COR-L47 (cell line): ENCODE data around the gene LEF1.

Experiments
- DNase-seq: peaks from one replicate; lab custom pipeline; 2025; lab: John Stamatoyannopoulos, UW

LEF1 gene

DNA sequence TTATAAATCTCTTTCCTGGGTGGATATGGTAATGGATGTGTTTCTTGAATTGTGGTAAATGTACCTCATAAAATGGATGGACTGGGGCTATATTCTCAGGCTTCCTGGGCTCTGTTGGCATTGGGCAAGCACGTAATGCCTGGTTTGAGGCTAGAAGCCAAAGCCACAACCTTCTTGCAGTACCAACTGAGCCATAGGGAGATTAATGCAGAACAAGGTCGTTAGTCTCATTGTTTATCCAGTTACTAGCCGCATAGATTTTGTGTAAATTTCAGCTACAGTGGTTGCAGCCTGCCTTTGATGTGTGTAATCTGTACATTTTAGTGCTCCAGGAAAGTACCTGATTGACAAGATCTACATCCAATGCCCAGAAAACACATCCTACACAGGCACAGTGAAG lies 7.2 kb upstream of the LEF1 start:
- no peak for DNase-seq

DNA sequence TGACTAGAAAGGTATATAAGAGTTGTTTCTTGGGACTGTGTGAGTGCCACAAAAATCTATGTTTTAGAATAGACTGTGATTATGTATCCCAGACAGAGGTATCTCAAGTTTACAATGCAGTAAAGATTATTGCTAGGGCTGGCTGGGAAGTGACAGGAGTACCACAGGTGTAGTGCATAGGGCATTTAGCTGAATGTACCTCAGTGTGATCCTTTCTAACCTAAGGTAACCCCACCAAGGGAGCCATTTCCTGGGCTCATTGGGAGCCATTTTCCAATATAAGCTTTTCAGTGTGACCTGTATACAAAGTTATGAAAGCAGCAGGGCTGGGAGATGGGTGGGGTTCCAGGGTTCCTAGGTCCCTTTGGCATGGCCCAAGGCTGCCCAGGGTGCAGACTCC lies 6.1 kb upstream of the LEF1 start:
- DNase-seq, result no peak

DNA sequence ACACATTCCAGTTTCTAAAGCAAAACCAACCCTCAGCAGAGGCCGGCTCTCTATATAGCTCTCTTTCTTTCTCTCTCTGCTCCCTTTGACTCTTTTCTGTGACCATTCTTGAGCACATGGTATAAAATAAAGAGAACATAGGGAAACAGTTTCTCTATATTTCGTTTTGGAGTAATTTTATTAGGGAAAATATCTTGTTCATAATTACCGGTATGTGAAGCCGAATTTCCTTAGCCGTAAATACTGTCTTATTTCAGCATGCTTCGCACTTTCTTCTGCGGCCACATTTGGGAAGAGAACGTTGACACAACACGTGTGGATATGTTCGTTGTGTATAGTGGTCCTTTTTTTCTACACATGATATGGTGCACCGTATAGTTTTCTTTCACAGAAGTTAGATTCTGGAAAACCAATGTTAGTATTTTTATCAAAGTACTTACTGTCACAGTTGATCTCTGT lies 4.9 kb upstream of the LEF1 start:
- DNase-seq, result no peak

DNA sequence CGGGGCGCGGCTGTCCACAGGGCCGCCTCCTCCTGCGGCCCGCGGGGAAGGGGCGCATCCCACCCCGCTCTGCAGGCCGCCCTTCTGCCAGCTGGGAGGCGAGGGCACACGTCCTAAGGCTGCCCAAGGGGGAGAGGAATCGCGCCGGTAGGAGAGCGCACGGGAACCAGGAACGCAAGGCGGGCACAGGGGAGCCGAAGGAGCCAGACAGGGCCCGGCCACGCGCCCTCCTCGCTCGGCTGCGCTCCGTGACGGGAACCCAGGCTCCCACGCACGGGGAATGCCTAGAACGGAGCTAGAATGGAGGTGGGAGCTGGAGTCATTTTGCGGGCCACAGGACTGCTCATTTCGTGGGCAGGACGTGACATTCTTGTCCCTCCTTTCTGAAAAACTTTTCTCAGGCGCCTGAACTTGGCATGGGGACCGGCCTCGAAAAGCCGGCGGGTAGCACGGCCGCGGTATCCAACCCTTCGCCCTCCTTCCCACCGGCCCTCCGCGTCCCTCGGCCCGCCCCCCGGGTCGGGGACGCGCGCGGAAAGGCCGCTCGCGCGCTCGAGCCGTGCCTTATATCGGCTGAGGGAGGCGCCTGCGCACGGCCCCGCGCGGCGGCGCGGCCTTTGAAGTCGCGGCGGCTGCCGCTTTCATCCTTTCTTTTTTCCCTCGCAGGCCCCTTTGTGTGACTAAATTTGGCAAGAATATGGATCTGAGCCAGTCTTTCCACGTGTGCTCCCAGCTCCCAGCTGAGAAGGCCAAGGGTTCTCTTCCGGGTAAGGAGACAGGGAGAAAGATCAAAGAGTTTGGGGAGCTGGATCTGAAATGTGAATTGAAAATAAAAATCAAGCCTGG lies 4.2 kb upstream of the LEF1 start:
- DNase-seq, result peak; percentile 82

DNA sequence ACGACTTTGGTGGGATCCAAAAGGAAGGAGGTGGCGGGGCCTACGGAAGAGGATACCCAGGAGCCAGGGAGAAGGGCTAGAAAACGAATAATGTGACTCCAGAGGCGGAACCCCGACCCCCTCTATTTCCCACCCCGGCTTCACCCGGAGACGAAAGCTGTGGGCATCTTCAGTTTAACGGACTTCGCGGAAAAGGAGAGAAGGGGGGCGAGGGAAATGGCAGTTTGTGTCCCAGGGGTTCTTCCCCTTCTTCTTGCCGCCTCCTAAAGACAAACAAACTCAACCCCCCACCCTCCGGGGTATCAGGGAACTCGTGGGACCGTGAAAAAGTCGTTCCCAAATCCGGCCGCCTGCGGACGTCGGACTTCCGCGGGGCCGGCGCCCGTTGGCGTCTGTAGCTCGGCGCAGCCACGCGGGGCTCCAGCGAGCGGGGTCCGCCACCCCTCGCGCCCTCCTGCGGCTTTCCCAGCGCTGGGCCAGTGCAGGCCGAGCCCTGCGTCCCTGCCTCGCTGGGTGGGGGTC lies 3.6 kb upstream of the LEF1 start:
- DNase-seq, result peak; percentile 56

DNA sequence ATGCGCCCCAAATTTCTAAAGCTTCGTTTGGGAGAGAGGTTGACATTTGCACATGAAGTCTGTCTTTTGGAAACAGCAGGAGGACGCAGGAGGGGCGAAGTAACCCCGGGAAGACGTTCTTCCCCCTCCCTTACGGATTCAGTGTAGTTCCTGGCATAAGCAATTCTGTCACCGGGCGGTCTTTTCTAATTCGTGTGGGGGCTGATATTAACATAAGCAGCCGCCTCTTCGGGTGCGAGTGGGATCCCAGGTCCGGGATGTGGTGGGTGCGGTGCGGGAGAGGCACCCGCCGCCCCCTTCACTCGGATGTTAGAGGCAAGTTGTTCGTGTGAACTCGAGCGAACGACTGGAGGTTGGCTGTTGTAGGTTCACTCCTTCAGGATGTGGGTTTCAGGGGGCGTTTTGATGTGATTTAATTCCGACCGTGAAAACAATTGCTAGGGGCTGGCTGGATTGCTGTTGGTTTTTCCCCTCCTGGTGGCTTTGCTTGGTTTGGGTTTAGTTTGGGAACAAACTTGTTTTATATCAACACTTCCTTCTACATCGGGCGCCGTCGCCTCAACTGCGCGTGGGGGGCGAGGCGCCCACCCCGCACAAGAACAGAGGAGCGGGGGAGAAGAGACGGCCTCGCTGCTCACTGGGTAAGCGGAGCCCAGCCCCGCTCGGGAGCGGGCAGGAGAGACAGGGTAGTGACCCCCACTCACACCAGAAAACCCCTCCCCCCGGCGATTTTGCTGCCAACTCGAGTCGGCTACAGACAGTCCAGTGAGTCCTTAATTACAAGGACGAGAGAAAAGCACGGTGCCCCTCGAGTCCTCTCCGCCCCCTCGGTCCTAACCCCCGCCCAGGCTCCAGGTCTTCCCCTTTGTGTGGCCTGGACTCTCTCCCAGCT lies 2.9 kb upstream of the LEF1 start:
- no peak for DNase-seq

GRCh38 chr4:108170631-108171338 lies 2.1 kb upstream of the LEF1 start:
- DNase-seq, result no peak

DNA sequence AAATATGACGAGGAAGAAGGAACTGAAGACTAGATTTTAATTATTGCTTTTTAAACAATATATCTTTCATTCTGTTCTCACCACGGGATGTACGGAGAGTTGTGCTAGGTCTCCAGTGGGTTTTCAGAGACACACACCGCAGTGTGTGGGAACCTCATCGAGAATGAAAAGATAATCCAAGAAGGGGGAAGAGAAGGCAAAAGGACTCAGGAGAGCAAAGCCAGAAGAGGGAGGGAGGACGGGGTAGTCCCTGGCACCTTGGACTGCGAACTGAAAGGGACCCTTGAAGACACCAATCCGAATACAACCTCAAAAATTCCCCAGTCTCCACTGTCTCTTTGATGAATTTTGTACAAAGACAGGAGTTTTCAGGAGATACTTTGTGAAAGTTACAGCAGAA lies 932 bp upstream of the LEF1 start:
- DNase-seq, result no peak

GRCh38 chr4:108168160-108168670 lies 517 bp downstream of the LEF1 start:
- DNase-seq, result no peak

- no peak for DNase-seq
Observed at GRCh38 chr4:108166441-108167315, 2.1 kb downstream of the LEF1 start.

DNA sequence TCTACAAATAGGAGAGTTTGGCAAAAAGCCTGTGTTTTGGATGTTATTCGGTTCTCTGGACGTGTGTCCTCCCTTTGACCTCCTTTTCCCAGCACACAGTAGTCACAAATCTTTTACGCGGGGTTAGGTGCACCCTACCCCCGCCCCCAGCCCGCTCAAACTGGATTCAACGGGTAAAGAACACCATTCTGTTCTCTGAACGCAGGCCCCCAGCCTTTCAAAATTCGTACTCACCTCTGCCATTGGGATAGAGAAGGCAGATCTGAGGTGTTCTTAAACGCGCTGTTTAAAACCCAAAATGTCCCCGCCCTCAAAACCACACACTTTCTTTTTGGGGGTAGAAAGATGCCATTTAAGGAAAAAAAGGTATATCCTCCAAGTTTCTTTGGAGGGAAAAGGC lies 2.7 kb downstream of the LEF1 start:
- no peak for DNase-seq

DNA sequence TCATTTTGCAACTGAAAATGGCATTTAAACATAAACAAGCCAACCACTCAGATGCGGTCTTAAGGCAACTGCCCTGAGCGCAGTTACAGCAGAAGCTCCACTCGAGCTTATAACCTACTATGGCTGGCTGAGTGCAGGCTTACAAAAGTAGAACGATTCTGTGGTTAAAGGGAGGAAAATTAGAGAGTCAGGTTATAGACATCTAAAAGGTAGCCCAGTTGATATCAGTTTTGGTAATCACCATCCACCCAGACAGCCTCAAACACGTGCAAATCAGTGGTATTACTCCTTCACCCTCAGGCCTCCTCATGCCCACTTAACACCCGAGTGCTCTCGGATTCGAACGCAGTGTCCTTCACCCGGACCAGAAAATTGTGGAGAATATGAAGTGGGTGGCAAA lies 3.1 kb downstream of the LEF1 start:
- no peak for DNase-seq

- DNase-seq, result no peak
Observed at GRCh38 chr4:108163351-108163750, 5.4 kb downstream of the LEF1 start.

- no peak for DNase-seq
Observed at GRCh38 chr4:108160741-108161352, 7.9 kb downstream of the LEF1 start.

GRCh38 chr4:108159845-108160244 lies 8.9 kb downstream of the LEF1 start:
- DNase-seq, result no peak

- DNase-seq, result no peak
Observed at GRCh38 chr4:108157655-108158054, 11.1 kb downstream of the LEF1 start.

- DNase-seq, result no peak
Observed at GRCh38 chr4:108156391-108156790, 12.3 kb downstream of the LEF1 start.

GRCh38 chr4:108155373-108155772 lies 13.4 kb downstream of the LEF1 start:
- DNase-seq, result no peak

DNA sequence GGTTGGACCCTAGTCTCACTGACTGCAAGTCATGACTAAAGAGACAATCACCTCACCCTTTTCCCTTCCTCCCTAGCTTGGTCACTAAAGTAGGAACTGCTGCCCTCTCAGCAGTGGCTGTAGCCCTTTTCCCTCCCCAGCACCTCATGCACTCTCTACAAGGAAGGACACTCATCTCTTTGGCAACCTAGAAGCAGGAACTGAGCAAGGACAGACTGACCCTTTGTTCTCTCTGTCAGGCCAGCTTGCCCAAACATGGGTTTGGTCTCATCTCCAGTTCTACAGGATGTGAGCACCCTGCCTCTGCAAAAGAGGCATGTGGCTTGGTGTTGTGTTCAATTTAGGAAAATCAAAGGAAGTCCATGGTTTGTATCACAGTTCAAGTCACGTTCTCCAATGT lies 15.8 kb downstream of the LEF1 start:
- DNase-seq, result no peak

- DNase-seq, result no peak
Observed at GRCh38 chr4:108149588-108150380, 18.9 kb downstream of the LEF1 start.
